Measurements from ENCODE around the gene IL15. TPM values are rescaled to one million over a fixed set of nuclear protein-coding genes. Genes with fewer than 3 reads are reported as not detected.
"Not testable (repeated sequence)": the region's sequence is repeated elsewhere in the genome, so short reads cannot be mapped to it uniquely, and the experiment has no call there.

IL15 gene
- total RNA-seq, 1 donor from 2014 or later: 6.3 TPM

- Histone ChIP-seq H3K4me1 (ENCODE audit: control insufficient read depth in 3 of 3, insufficient read depth in 3 of 3, low read length in 3 of 3) (peaks cover 0 to 3% (median 0%) of the 10 kb centered on the region in 3 donors), H3K9ac (ENCODE audit: low read depth in 1 of 3, low read length in 3 of 3) (no peak overlapping the region), H3K27me3 (ENCODE audit: control insufficient read depth in 3 of 3, insufficient read depth in 3 of 3, low read length in 3 of 3) (no peaks in the 10 kb centered on the region), H3K4me3 (ENCODE audit: low read length in 3 of 3) (no peak overlapping the region), H3K36me3 (ENCODE audit: control insufficient read depth in 3 of 3, insufficient read depth in 3 of 3, low read length in 3 of 3) (no peaks in the 10 kb centered on the region), H3K9me3 (ENCODE audit: control insufficient read depth in 3 of 3, low read length in 3 of 3) (peaks cover 0 to 2% (median 0%) of the 10 kb centered on the region in 3 donors), H3K27ac (ENCODE audit: low read depth, low read length) (no peak overlapping the region)
Measured at GRCh38 chr4:141713771-141714445, 77.5 kb downstream of the IL15 start.

GRCh38 chr4:141719585-141719984 is 83.2 kb downstream of the IL15 start:
- no peak overlapping the region for H3K9ac ChIP-seq (ENCODE audit: low read depth in 1 of 3, low read length in 3 of 3)
- H3K27me3 ChIP-seq (ENCODE audit: control insufficient read depth in 3 of 3, insufficient read depth in 3 of 3, low read length in 3 of 3): no peaks in the 10 kb centered on the region
- no peak overlapping the region for H3K27ac ChIP-seq (ENCODE audit: low read depth, low read length)
- H3K9me3 ChIP-seq (ENCODE audit: control insufficient read depth in 3 of 3, low read length in 3 of 3): peaks cover 0 to 2% (median 0%) of the 10 kb centered on the region in 3 donors
- peaks cover 0 to 13% (median 5%) of the 10 kb centered on the region in 3 donors for H3K36me3 ChIP-seq (ENCODE audit: control insufficient read depth in 3 of 3, insufficient read depth in 3 of 3, low read length in 3 of 3)
- no peaks in the 10 kb centered on the region for H3K4me1 ChIP-seq (ENCODE audit: control insufficient read depth in 3 of 3, insufficient read depth in 3 of 3, low read length in 3 of 3)
- H3K4me3 ChIP-seq (ENCODE audit: low read length in 3 of 3): no peak overlapping the region

GRCh38 chr4:141721174-141721573 is 84.8 kb downstream of the IL15 start:
- H3K27me3 ChIP-seq (ENCODE audit: control insufficient read depth in 3 of 3, insufficient read depth in 3 of 3, low read length in 3 of 3): no peaks in the 10 kb centered on the region
- H3K36me3 ChIP-seq (ENCODE audit: control insufficient read depth in 3 of 3, insufficient read depth in 3 of 3, low read length in 3 of 3): peaks cover 0 to 13% (median 5%) of the 10 kb centered on the region in 3 donors
- no peak overlapping the region for H3K27ac ChIP-seq (ENCODE audit: low read depth, low read length)
- H3K9me3 ChIP-seq (ENCODE audit: control insufficient read depth in 3 of 3, low read length in 3 of 3): peaks cover 0 to 2% (median 0%) of the 10 kb centered on the region in 3 donors
- H3K4me1 ChIP-seq (ENCODE audit: control insufficient read depth in 3 of 3, insufficient read depth in 3 of 3, low read length in 3 of 3): no peaks in the 10 kb centered on the region
- H3K4me3 ChIP-seq (ENCODE audit: low read length in 3 of 3): no peak overlapping the region
- no peak overlapping the region for H3K9ac ChIP-seq (ENCODE audit: low read depth in 1 of 3, low read length in 3 of 3)

GRCh38 chr4:141724646-141725045 is 88.3 kb downstream of the IL15 start:
- H3K27me3 ChIP-seq (ENCODE audit: control insufficient read depth in 3 of 3, insufficient read depth in 3 of 3, low read length in 3 of 3): no peaks in the 10 kb centered on the region
- H3K36me3 ChIP-seq (ENCODE audit: control insufficient read depth in 3 of 3, insufficient read depth in 3 of 3, low read length in 3 of 3): peaks cover 0 to 13% (median 5%) of the 10 kb centered on the region in 3 donors
- H3K9me3 ChIP-seq (ENCODE audit: control insufficient read depth in 3 of 3, low read length in 3 of 3): no peaks in the 10 kb centered on the region
- H3K4me3 ChIP-seq (ENCODE audit: low read length in 3 of 3): no peak overlapping the region
- no peak overlapping the region for H3K9ac ChIP-seq (ENCODE audit: low read depth in 1 of 3, low read length in 3 of 3)
- H3K4me1 ChIP-seq (ENCODE audit: control insufficient read depth in 3 of 3, insufficient read depth in 3 of 3, low read length in 3 of 3): no peaks in the 10 kb centered on the region
- no peak overlapping the region for H3K27ac ChIP-seq (ENCODE audit: low read depth, low read length)

GRCh38 chr4:141727420-141727819 is 91.0 kb downstream of the IL15 start:
- Histone ChIP-seq H3K9me3 (ENCODE audit: control insufficient read depth in 3 of 3, low read length in 3 of 3) (no peaks in the 10 kb centered on the region), H3K4me1 (ENCODE audit: control insufficient read depth in 3 of 3, insufficient read depth in 3 of 3, low read length in 3 of 3) (no peaks in the 10 kb centered on the region), H3K27ac (ENCODE audit: low read depth, low read length) (no peak overlapping the region), H3K27me3 (ENCODE audit: control insufficient read depth in 3 of 3, insufficient read depth in 3 of 3, low read length in 3 of 3) (no peaks in the 10 kb centered on the region), H3K9ac (ENCODE audit: low read depth in 1 of 3, low read length in 3 of 3) (no peak overlapping the region), H3K36me3 (ENCODE audit: control insufficient read depth in 3 of 3, insufficient read depth in 3 of 3, low read length in 3 of 3) (peaks cover 8 to 22% (median 18%) of the 10 kb centered on the region in 3 donors), H3K4me3 (ENCODE audit: low read length in 3 of 3) (no peak overlapping the region)

- Histone ChIP-seq H3K4me1 (ENCODE audit: control insufficient read depth in 3 of 3, insufficient read depth in 3 of 3, low read length in 3 of 3) (no peaks in the 10 kb centered on the region), H3K27ac (ENCODE audit: low read depth, low read length) (no peak overlapping the region), H3K4me3 (ENCODE audit: low read length in 3 of 3) (no peak overlapping the region), H3K9me3 (ENCODE audit: control insufficient read depth in 3 of 3, low read length in 3 of 3) (no peaks in the 10 kb centered on the region), H3K36me3 (ENCODE audit: control insufficient read depth in 3 of 3, insufficient read depth in 3 of 3, low read length in 3 of 3) (peaks cover 8 to 22% (median 21%) of the 10 kb centered on the region in 3 donors), H3K9ac (ENCODE audit: low read depth in 1 of 3, low read length in 3 of 3) (no peak overlapping the region), H3K27me3 (ENCODE audit: control insufficient read depth in 3 of 3, insufficient read depth in 3 of 3, low read length in 3 of 3) (no peaks in the 10 kb centered on the region)
Measured at GRCh38 chr4:141730805-141731204, 94.4 kb downstream of the IL15 start.

GRCh38 chr4:141731481-141731880 is 95.1 kb downstream of the IL15 start:
- Histone ChIP-seq H3K4me1 (ENCODE audit: control insufficient read depth in 3 of 3, insufficient read depth in 3 of 3, low read length in 3 of 3) (no peaks in the 10 kb centered on the region), H3K9me3 (ENCODE audit: control insufficient read depth in 3 of 3, low read length in 3 of 3) (no peaks in the 10 kb centered on the region), H3K27ac (ENCODE audit: low read depth, low read length) (no peak overlapping the region), H3K9ac (ENCODE audit: low read depth in 1 of 3, low read length in 3 of 3) (no peak overlapping the region), H3K4me3 (ENCODE audit: low read length in 3 of 3) (no peak overlapping the region), H3K27me3 (ENCODE audit: control insufficient read depth in 3 of 3, insufficient read depth in 3 of 3, low read length in 3 of 3) (no peaks in the 10 kb centered on the region), H3K36me3 (ENCODE audit: control insufficient read depth in 3 of 3, insufficient read depth in 3 of 3, low read length in 3 of 3) (peaks cover 8 to 22% (median 21%) of the 10 kb centered on the region in 3 donors)

GRCh38 chr4:141739636-141740035 is 103.3 kb downstream of the IL15 start:
- no peak overlapping the region for H3K27ac ChIP-seq (ENCODE audit: low read depth, low read length)
- H3K4me3 ChIP-seq (ENCODE audit: low read length in 3 of 3): no peak overlapping the region
- no peak overlapping the region for H3K9ac ChIP-seq (ENCODE audit: low read depth in 1 of 3, low read length in 3 of 3)
- no peaks in the 10 kb centered on the region for H3K4me1 ChIP-seq (ENCODE audit: control insufficient read depth in 3 of 3, insufficient read depth in 3 of 3, low read length in 3 of 3)
- no peaks in the 10 kb centered on the region for H3K36me3 ChIP-seq (ENCODE audit: control insufficient read depth in 3 of 3, insufficient read depth in 3 of 3, low read length in 3 of 3)
- no peaks in the 10 kb centered on the region for H3K27me3 ChIP-seq (ENCODE audit: control insufficient read depth in 3 of 3, insufficient read depth in 3 of 3, low read length in 3 of 3)
- peaks cover 0 to 5% (median 0%) of the 10 kb centered on the region in 3 donors for H3K9me3 ChIP-seq (ENCODE audit: control insufficient read depth in 3 of 3, low read length in 3 of 3)

GRCh38 chr4:141746026-141746425 is 109.6 kb downstream of the IL15 start:
- Histone ChIP-seq H3K27me3 (ENCODE audit: control insufficient read depth in 3 of 3, insufficient read depth in 3 of 3, low read length in 3 of 3) (no peaks in the 10 kb centered on the region), H3K9me3 (ENCODE audit: control insufficient read depth in 3 of 3, low read length in 3 of 3) (peaks cover 0 to 2% (median 0%) of the 10 kb centered on the region in 3 donors), H3K9ac (ENCODE audit: low read depth in 1 of 3, low read length in 3 of 3) (no peak overlapping the region), H3K36me3 (ENCODE audit: control insufficient read depth in 3 of 3, insufficient read depth in 3 of 3, low read length in 3 of 3) (no peaks in the 10 kb centered on the region), H3K4me1 (ENCODE audit: control insufficient read depth in 3 of 3, insufficient read depth in 3 of 3, low read length in 3 of 3) (no peaks in the 10 kb centered on the region), H3K27ac (ENCODE audit: low read depth, low read length) (no peak overlapping the region), H3K4me3 (ENCODE audit: low read length in 3 of 3) (no peak overlapping the region)

GRCh38 chr4:141751806-141752205 is 115.4 kb downstream of the IL15 start:
- H3K4me3 ChIP-seq (ENCODE audit: low read length in 3 of 3); H3K36me3 ChIP-seq (ENCODE audit: control insufficient read depth in 3 of 3, insufficient read depth in 3 of 3, low read length in 3 of 3); H3K4me1 ChIP-seq (ENCODE audit: control insufficient read depth in 3 of 3, insufficient read depth in 3 of 3, low read length in 3 of 3); H3K27me3 ChIP-seq (ENCODE audit: control insufficient read depth in 3 of 3, insufficient read depth in 3 of 3, low read length in 3 of 3); H3K27ac ChIP-seq (ENCODE audit: low read depth, low read length); H3K9me3 ChIP-seq (ENCODE audit: control insufficient read depth in 3 of 3, low read length in 3 of 3); H3K9ac ChIP-seq (ENCODE audit: low read depth in 1 of 3, low read length in 3 of 3): not testable (repeated sequence)

All from skeletal muscle tissue (tissue), 4 donors.